ENCODE measurements around the gene LYSMD4.

LYSMD4 gene

GRCh38 chr15:99732751-99733267 lies 428 bp downstream of the LYSMD4 start:
- no peak for TF ChIP-seq CTCF (IDR thresholded peaks at IDR 0.05; ENCODE audit: control extremely low read depth, extremely low read depth, low read depth, missing control alignments)
- DNase-seq (ENCODE audit: extremely low spot score), result peak; percentile 30
- CTCF ChIA-PET, result interaction anchor here (0.8 to 12.2 kb wide), 11 partner anchors 8 to 632 kb away, joined by 3 to 83 read pairs (median 5); no protein-coding TSS in a partner anchor
- POLR2A ChIA-PET, result interaction anchor here (0.6 to 1.1 kb wide), 4 partner anchors 17 to 1212 kb away, joined by 3 to 5 read pairs (median 3); partner anchors contain the start of genes LRRC28 and SYNM

DNA sequence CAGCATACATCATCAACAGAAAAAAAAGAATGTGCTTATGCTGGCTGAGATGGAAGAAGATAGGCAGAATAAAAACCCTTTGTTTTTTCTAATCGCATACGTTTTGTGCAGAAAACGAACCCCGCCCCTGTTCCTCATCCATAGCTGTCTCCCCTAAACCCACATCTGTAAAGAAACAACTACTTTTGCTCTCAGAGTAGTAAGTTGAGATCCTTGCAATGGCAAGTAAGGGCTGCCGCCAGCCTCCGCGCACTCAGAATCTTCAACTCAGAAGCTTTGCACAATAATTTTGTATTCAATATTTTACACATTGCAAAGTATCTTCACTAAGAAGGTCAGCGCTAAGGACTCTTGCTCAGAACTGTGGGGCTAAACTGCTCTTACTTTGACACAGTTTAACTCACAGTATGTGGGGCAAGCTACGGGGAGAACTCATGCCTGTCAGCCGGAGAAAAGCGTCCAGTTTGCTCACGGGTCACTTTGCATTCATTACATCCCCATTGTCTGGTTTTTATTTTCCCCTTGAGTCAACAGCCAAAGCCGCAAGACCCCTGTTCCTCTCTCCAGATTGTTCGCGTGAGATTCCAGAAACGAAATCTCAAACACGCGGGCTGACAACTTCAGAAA lies 1.0 kb downstream of the LYSMD4 start:
- no peak for DNase-seq (ENCODE audit: extremely low spot score)
- CTCF ChIA-PET, result interaction anchor here (1.5 to 12.2 kb wide), 7 partner anchors 10 to 478 kb away, joined by 3 to 83 read pairs (median 18); no protein-coding TSS in a partner anchor
- POLR2A ChIA-PET, result interaction anchor here (0.8 to 1.1 kb wide), 3 partner anchors 18 to 627 kb away, joined by 3 to 5 read pairs (median 3); partner anchors contain the start of genes LRRC28 and SYNM
- no peak for TF ChIP-seq CTCF (IDR thresholded peaks at IDR 0.05; ENCODE audit: control extremely low read depth, extremely low read depth, low read depth, missing control alignments)

GRCh38 chr15:99731336-99732123 lies 1.7 kb downstream of the LYSMD4 start:
- CTCF ChIA-PET, result interaction anchor here (1.0 to 12.2 kb wide), 7 partner anchors 13 to 477 kb away, joined by 3 to 83 read pairs (median 18); no protein-coding TSS in a partner anchor
- POLR2A ChIA-PET, result no interaction called here
- no peak for DNase-seq (ENCODE audit: extremely low spot score)
- TF ChIP-seq CTCF (IDR thresholded peaks at IDR 0.05; ENCODE audit: control extremely low read depth, extremely low read depth, low read depth, missing control alignments), result no peak

- TF ChIP-seq CTCF (IDR thresholded peaks at IDR 0.05; ENCODE audit: control extremely low read depth, extremely low read depth, low read depth, missing control alignments), result peak; percentile 57
- ChIA-PET CTCF (interaction anchor here (1.2 to 6.5 kb wide), 5 partner anchors 11 to 458 kb away, joined by 3 to 42 read pairs (median 10); no protein-coding TSS in a partner anchor), POLR2A (no interaction called here)
- DNase-seq (ENCODE audit: extremely low spot score), result no peak
Measured at GRCh38 chr15:99729920-99730319, 3.3 kb downstream of the LYSMD4 start.

GRCh38 chr15:99729327-99729726 lies 3.9 kb downstream of the LYSMD4 start:
- CTCF ChIA-PET, result interaction anchor here (1.1 to 6.5 kb wide), 6 partner anchors 10 to 457 kb away, joined by 3 to 42 read pairs (median 7); no protein-coding TSS in a partner anchor
- POLR2A ChIA-PET, result interaction anchor here (0.7 kb wide), 1 partner anchor 12 kb away, joined by 3 read pairs; no protein-coding TSS in a partner anchor
- no peak for DNase-seq (ENCODE audit: extremely low spot score)
- no peak for TF ChIP-seq CTCF (IDR thresholded peaks at IDR 0.05; ENCODE audit: control extremely low read depth, extremely low read depth, low read depth, missing control alignments)

- ChIA-PET CTCF (interaction anchor here (1.1 to 6.5 kb wide), 6 partner anchors 10 to 457 kb away, joined by 3 to 42 read pairs (median 7); no protein-coding TSS in a partner anchor), POLR2A (interaction anchor here (0.7 kb wide), 1 partner anchor 12 kb away, joined by 3 read pairs; no protein-coding TSS in a partner anchor)
- TF ChIP-seq CTCF (IDR thresholded peaks at IDR 0.05; ENCODE audit: control extremely low read depth, extremely low read depth, low read depth, missing control alignments), result no peak
- no peak for DNase-seq (ENCODE audit: extremely low spot score)
Measured at GRCh38 chr15:99728916-99729315, 4.3 kb downstream of the LYSMD4 start.

Measured in GM10248 (cell line).